Activated CD8-positive, alpha-beta memory T cell treated with anti-CD3 and anti-CD28 coated beads, Interleukin-2, amount 50 U/mL, for 1 hour (primary cell): ENCODE measurements around the gene G2E3.

ENCODE experiments used
- DNase-seq: peaks from one replicate; pipeline ENCODE4 v3.0.0-alpha.2; 2020; ENCODE audit errors: extremely low read depth

Gene G2E3

GRCh38 chr14:30651937-30652336, 93.0 kb downstream of the G2E3 start:
- no peak for DNase-seq

GRCh38 chr14:30655124-30655523, 96.2 kb downstream of the G2E3 start:
- no peak for DNase-seq

GRCh38 chr14:30655658-30656057, 96.7 kb downstream of the G2E3 start:
- no peak for DNase-seq

GRCh38 chr14:30656190-30656632, 97.3 kb downstream of the G2E3 start:
- DNase-seq: no peak

- DNase-seq: no peak
Measured at GRCh38 chr14:30657050-30657449, 98.1 kb downstream of the G2E3 start.

- no peak for DNase-seq
Measured at GRCh38 chr14:30657606-30658163, 98.7 kb downstream of the G2E3 start.

- no peak for DNase-seq
Measured at GRCh38 chr14:30658645-30659044, 99.7 kb downstream of the G2E3 start.

- no peak for DNase-seq
Measured at GRCh38 chr14:30669594-30669993, 110.6 kb downstream of the G2E3 start.
